ENCODE measurements around the gene PAM. TPM values are rescaled to one million over a fixed set of nuclear protein-coding genes. Genes with fewer than 3 reads are reported as not detected.

Gene PAM
- total RNA-seq, 4 donors from 2014 or later = 73.0 to 181 (median 138) TPM

DNA sequence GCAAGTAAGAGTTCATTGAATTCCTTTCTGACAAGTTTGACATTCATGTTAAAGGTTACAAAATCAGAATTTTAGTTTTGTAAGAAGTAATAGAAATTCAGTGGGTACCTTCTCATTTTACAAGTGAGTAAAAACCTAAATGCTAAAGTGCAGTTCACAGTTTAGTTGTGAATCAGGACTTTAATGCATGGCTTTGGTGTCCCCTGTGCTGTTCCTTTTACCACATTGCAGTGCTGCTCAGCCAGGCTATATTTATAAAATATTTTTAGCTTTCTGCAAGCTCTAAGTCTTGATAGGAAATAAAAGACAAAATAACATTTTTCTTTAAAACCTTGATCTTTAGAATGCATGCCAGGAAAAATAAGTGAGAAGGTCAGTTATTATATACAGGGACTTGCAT, 26.3 kb downstream of the PAM start:
- TF ChIP-seq EP300 (IDR thresholded peaks at IDR 0.05; ENCODE audit: low read depth) (no peak), POLR2AphosphoS5 (IDR thresholded peaks at IDR 0.05) (no peak), POLR2A (IDR thresholded peaks at IDR 0.05) (no peak)
- TF ChIP-seq, protein P1, sequence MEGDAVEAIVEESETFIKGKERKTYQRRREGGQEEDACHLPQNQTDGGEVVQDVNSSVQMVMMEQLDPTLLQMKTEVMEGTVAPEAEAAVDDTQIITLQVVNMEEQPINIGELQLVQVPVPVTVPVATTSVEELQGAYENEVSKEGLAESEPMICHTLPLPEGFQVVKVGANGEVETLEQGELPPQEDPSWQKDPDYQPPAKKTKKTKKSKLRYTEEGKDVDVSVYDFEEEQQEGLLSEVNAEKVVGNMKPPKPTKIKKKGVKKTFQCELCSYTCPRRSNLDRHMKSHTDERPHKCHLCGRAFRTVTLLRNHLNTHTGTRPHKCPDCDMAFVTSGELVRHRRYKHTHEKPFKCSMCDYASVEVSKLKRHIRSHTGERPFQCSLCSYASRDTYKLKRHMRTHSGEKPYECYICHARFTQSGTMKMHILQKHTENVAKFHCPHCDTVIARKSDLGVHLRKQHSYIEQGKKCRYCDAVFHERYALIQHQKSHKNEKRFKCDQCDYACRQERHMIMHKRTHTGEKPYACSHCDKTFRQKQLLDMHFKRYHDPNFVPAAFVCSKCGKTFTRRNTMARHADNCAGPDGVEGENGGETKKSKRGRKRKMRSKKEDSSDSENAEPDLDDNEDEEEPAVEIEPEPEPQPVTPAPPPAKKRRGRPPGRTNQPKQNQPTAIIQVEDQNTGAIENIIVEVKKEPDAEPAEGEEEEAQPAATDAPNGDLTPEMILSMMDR (IDR thresholded peaks at IDR 0.05) = no peak
- no peak for DNase-seq
- intact Hi-C loops (cut with DNase I; ENCODE audit: low total_unique reads) = no loop called here
- no peaks in the 10 kb centered on the region for H3K36me3 ChIP-seq
- peaks cover 0 to 18% (median 8%) of the 10 kb centered on the region in 4 donors for H3K4me1 ChIP-seq
- H3K27ac ChIP-seq = no peak overlapping the region
- H3K9me3 ChIP-seq = no peaks in the 10 kb centered on the region
- no peaks in the 10 kb centered on the region for H3K27me3 ChIP-seq
- in situ Hi-C loops (cut with MboI; ENCODE audit: low pct_ligation_motif_present in 1 of 4, low pct_unique_long_range_greater_than_20kb in 1 of 4, low sequenced_read_pairs in 3 of 4) = loop anchor here in 2 of 4 donors (10.0 to 25.0 kb wide), 2 partner anchors 181 to 353 kb away; no protein-coding TSS in a partner anchor
- no peak overlapping the region for H3K4me3 ChIP-seq

DNA sequence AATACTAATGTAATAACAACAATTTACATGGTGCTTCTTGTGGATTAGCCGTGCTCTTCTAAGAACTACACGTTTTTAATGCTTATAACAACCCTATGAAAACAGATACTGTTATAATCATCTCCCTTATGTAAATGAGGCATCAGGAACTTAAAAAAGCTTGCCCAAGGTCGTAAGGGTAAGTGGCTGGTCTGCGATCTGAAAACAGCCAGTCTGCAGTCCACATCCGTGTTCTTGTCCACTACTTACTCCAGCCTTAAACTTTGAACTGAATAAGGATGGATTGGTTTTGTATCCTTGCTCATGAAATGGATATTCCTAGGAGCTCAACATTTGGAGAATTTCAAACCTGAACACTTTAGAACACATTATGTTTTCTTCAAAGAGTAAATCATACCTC, 26.7 kb downstream of the PAM start:
- intact Hi-C loops (cut with DNase I; ENCODE audit: low total_unique reads) (no loop called here), in situ Hi-C loops (cut with MboI; ENCODE audit: low pct_ligation_motif_present in 1 of 4, low pct_unique_long_range_greater_than_20kb in 1 of 4, low sequenced_read_pairs in 3 of 4) (loop anchor here in 2 of 4 donors (10.0 to 25.0 kb wide), 2 partner anchors 181 to 353 kb away; no protein-coding TSS in a partner anchor)
- Histone ChIP-seq H3K27ac (no peak overlapping the region), H3K4me3 (no peak overlapping the region), H3K27me3 (no peaks in the 10 kb centered on the region), H3K36me3 (no peaks in the 10 kb centered on the region), H3K9me3 (no peaks in the 10 kb centered on the region), H3K4me1 (peaks cover 0 to 18% (median 8%) of the 10 kb centered on the region in 4 donors)
- no peak for DNase-seq
- WGBS, 2 donors (ENCODE audit: low coverage in 1 of 2) = 49 to 73% methylated on average over 2 to 5 of the region's 5 CpGs
- TF ChIP-seq POLR2AphosphoS5 (IDR thresholded peaks at IDR 0.05) (no peak), POLR2A (IDR thresholded peaks at IDR 0.05) (no peak), EP300 (IDR thresholded peaks at IDR 0.05; ENCODE audit: low read depth) (no peak)
- TF ChIP-seq, protein P1 (IDR thresholded peaks at IDR 0.05) = no peak

DNA sequence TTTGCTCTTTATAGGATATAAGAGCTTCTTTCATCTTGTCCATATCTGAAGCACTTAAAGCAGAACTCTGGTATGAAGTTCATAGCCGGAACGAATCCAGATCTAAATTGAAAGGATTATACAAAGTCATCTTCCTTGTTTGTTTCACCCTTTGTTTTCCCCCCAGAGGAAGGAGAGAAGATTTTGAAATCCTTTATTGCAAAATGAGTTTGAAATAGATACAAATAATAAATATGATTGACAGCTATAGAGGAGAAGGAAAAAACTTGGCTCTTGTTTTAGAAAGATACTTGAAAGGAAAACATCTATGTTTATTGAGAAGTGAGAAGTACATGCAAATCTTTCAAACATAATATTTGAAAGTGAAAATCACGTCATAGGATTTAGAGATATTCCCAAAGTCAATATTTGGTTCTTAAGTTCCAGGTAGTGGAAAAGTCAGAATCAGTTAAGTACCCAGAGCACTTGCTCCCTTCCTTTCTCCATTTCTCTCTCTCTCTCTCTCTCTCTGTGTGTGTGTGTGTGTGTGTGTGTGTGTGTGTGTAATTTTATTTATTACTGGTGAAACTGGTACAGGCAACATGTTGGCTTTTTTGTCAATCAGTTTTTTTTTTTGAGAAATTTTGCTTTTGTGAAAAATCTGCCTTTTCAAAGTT, 27.2 kb downstream of the PAM start:
- Histone ChIP-seq H3K36me3 (no peaks in the 10 kb centered on the region), H3K9me3 (no peaks in the 10 kb centered on the region), H3K4me1 (peaks cover 0 to 18% (median 8%) of the 10 kb centered on the region in 4 donors), H3K27ac (no peak overlapping the region), H3K4me3 (no peak overlapping the region), H3K27me3 (no peaks in the 10 kb centered on the region)
- intact Hi-C loops (cut with DNase I; ENCODE audit: low total_unique reads) = no loop called here
- TF ChIP-seq POLR2AphosphoS5 (IDR thresholded peaks at IDR 0.05) = no peak
- TF ChIP-seq, protein P1 (IDR thresholded peaks at IDR 0.05) = no peak
- in situ Hi-C loops (cut with MboI; ENCODE audit: low pct_ligation_motif_present in 1 of 4, low pct_unique_long_range_greater_than_20kb in 1 of 4, low sequenced_read_pairs in 3 of 4) = loop anchor here in 2 of 4 donors (10.0 to 25.0 kb wide), 2 partner anchors 180 to 352 kb away; no protein-coding TSS in a partner anchor
- WGBS, 2 donors (ENCODE audit: low coverage in 1 of 2) = 15 to 44% methylated on average over 3 of the region's 3 CpGs
- DNase-seq = no peak

DNA sequence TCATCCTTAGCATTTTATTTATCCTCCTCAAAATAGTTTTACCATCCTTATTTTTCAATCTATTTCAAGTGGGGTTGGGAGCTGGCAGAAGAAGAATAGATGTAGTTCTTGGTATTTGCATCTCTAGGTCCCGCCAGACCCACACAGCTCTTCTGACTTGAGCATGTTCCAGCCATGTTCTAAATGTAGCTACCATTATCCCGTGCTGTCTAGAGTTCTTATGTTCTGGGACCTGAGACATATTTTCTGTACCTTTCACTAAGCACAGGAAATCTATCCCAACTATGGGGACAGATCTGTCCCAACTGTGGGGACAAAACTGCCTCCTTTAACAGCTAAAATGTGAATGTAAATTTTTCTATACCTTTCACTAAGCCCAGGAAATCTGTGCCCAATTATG, 32.0 kb downstream of the PAM start:
- in situ Hi-C loops (cut with MboI; ENCODE audit: low pct_ligation_motif_present in 1 of 4, low pct_unique_long_range_greater_than_20kb in 1 of 4, low sequenced_read_pairs in 3 of 4) = loop anchor here in 2 of 4 donors (10.0 to 25.0 kb wide), 2 partner anchors 175 to 348 kb away; no protein-coding TSS in a partner anchor
- intact Hi-C loops (cut with DNase I; ENCODE audit: low total_unique reads) = no loop called here
- WGBS, 2 donors (ENCODE audit: low coverage in 1 of 2) = 79 to 90% methylated on average over 2 of the region's 2 CpGs

More for the DNA sequence above, 32.0 kb downstream of the PAM start:
- no peaks in the 10 kb centered on the region for H3K27me3 ChIP-seq
- H3K4me3 ChIP-seq = no peak overlapping the region
- no peaks in the 10 kb centered on the region for H3K36me3 ChIP-seq
- H3K27ac ChIP-seq = no peak overlapping the region
- TF ChIP-seq POLR2AphosphoS5 (IDR thresholded peaks at IDR 0.05) (no peak), POLR2A (IDR thresholded peaks at IDR 0.05) (no peak), EP300 (IDR thresholded peaks at IDR 0.05; ENCODE audit: low read depth) (no peak)
- TF ChIP-seq, protein P1 (IDR thresholded peaks at IDR 0.05) = no peak
- H3K9me3 ChIP-seq = no peaks in the 10 kb centered on the region
- no peak for DNase-seq
- peaks cover 0 to 15% (median 2%) of the 10 kb centered on the region in 4 donors for H3K4me1 ChIP-seq

Data from transverse colon (tissue), 4 donors.